Measurements from ENCODE around the gene TENM3. TPM values are rescaled to one million over a fixed set of nuclear protein-coding genes. Genes with fewer than 3 reads are reported as not detected.

Gene TENM3
- polyA plus RNA-seq, 1 experiment = 9.2 TPM

- H3K36me3 ChIP-seq (ENCODE audit: control insufficient read depth, insufficient read depth, low read length) = no peaks in the 10 kb centered on the region
- DNase-seq (ENCODE audit: low read depth) = no peak
- POLR2A ChIA-PET = no interaction called here
- TF ChIP-seq, protein P1, sequence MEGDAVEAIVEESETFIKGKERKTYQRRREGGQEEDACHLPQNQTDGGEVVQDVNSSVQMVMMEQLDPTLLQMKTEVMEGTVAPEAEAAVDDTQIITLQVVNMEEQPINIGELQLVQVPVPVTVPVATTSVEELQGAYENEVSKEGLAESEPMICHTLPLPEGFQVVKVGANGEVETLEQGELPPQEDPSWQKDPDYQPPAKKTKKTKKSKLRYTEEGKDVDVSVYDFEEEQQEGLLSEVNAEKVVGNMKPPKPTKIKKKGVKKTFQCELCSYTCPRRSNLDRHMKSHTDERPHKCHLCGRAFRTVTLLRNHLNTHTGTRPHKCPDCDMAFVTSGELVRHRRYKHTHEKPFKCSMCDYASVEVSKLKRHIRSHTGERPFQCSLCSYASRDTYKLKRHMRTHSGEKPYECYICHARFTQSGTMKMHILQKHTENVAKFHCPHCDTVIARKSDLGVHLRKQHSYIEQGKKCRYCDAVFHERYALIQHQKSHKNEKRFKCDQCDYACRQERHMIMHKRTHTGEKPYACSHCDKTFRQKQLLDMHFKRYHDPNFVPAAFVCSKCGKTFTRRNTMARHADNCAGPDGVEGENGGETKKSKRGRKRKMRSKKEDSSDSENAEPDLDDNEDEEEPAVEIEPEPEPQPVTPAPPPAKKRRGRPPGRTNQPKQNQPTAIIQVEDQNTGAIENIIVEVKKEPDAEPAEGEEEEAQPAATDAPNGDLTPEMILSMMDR (IDR thresholded peaks at IDR 0.05; ENCODE audit: insufficient read depth, low read depth, low read length) = no peak
- no peaks in the 10 kb centered on the region for H3K27me3 ChIP-seq (ENCODE audit: control insufficient read depth, insufficient read depth, low read length)
- CTCF ChIA-PET = no interaction called here
- no peak overlapping the region for H3K4me3 ChIP-seq (ENCODE audit: low read depth, low read length)
Measured at GRCh38 chr4:182418054-182418734, 175.0 kb downstream of the TENM3 start.

DNA sequence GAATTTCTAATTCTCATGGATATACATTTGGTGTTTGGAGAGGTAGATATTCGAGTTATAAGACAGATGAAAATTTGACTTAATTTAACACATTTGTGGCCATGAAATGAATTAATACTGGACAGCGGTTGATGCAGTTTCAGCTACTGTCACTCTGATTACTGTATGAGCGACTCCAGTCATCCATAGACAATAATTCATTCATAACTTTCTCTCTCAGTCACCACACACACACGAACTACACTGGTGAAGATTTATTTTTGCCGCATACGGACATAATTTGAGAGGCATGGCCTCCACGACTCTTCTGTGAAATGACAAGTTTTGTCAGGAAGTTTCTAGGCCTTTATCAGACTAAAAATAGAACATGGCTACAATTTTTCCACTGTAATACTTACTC is 177.0 kb downstream of the TENM3 start:
- Histone ChIP-seq H3K27me3 (ENCODE audit: control insufficient read depth, insufficient read depth, low read length) (no peaks in the 10 kb centered on the region), H3K36me3 (ENCODE audit: control insufficient read depth, insufficient read depth, low read length) (no peaks in the 10 kb centered on the region), H3K4me3 (ENCODE audit: low read depth, low read length) (no peak overlapping the region)
- ChIA-PET POLR2A (no interaction called here), CTCF (no interaction called here)
- no peak for DNase-seq (ENCODE audit: low read depth)
- TF ChIP-seq, protein P1 (IDR thresholded peaks at IDR 0.05; ENCODE audit: insufficient read depth, low read depth, low read length) = no peak

DNA sequence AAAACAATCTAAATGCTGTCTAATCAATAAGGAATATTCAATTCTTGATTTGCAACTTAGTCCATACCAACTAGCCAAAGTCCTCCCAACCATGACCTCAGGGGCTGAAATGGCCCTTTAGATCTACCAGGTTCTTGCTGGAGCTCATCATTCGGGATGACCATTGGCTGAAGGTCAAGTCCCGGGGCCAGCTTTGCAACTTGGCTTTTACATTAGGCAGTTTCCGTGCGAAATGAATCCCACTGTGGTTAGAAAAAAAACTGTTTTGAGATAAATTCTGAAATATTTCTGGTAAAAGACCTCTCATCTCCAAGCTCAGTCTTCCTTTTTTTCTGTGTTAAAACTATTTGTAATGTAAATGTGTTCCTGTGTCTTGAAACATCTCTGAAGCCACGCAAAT is 178.6 kb downstream of the TENM3 start:
- ChIA-PET CTCF (interaction anchor here (0.6 kb wide), 2 partner anchors 355 to 1467 kb away, joined by 3 to 4 read pairs; no protein-coding TSS in a partner anchor), POLR2A (no interaction called here)
- Histone ChIP-seq H3K27me3 (ENCODE audit: control insufficient read depth, insufficient read depth, low read length) (no peaks in the 10 kb centered on the region), H3K36me3 (ENCODE audit: control insufficient read depth, insufficient read depth, low read length) (no peaks in the 10 kb centered on the region), H3K4me3 (ENCODE audit: low read depth, low read length) (no peak overlapping the region)
- no peak for DNase-seq (ENCODE audit: low read depth)
- TF ChIP-seq, protein P1 (IDR thresholded peaks at IDR 0.05; ENCODE audit: insufficient read depth, low read depth, low read length) = no peak

DNA sequence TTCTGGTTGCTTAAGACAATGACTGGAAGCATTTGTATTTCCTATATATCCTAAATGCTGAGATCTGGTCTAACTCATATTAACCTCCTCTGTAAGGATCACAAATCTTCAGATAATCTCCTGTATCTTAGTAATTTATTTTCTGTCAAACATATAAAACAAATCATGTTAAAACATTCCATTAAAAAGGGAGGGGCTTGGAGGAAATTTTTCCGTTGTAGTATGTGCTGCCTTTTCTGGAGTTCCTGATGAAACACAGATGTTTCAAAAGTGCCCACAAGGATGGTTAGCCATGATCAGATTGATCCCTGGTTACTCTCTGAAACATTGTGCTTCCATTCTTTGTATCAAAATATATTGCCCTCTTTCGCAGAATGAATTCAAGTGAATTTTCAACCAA is 182.1 kb downstream of the TENM3 start:
- Histone ChIP-seq H3K36me3 (ENCODE audit: control insufficient read depth, insufficient read depth, low read length) (no peaks in the 10 kb centered on the region), H3K4me3 (ENCODE audit: low read depth, low read length) (no peak overlapping the region), H3K27me3 (ENCODE audit: control insufficient read depth, insufficient read depth, low read length) (no peaks in the 10 kb centered on the region)
- CTCF ChIA-PET = no interaction called here
- no peak for DNase-seq (ENCODE audit: low read depth)
- TF ChIP-seq, protein P1 (IDR thresholded peaks at IDR 0.05; ENCODE audit: insufficient read depth, low read depth, low read length) = no peak
- POLR2A ChIA-PET = no interaction called here

DNA sequence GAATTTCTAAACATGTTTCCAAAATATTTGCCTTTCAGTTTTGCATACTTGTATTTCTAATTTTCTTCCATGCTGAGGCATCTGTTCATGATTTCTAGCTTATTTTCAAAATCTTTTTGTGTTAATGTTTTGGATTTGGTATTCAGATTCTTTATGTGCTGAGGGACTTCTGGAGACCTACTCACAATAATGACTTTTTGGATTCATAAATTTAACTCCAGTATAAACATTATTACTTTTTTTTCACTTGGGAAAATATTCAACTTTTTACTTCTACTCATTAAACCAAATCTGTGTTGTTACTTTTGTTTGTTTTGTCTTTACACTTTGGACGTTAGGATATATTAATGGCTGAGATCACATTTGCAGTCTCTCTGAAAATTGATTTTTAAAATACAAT is 183.7 kb downstream of the TENM3 start:
- Histone ChIP-seq H3K4me3 (ENCODE audit: low read depth, low read length) (no peak overlapping the region), H3K27me3 (ENCODE audit: control insufficient read depth, insufficient read depth, low read length) (no peaks in the 10 kb centered on the region), H3K36me3 (ENCODE audit: control insufficient read depth, insufficient read depth, low read length) (no peaks in the 10 kb centered on the region)
- CTCF ChIA-PET = no interaction called here
- POLR2A ChIA-PET = no interaction called here
- no peak for DNase-seq (ENCODE audit: low read depth)
- TF ChIP-seq, protein P1 (IDR thresholded peaks at IDR 0.05; ENCODE audit: insufficient read depth, low read depth, low read length) = no peak

Measured in BJ (cell line).